ENCODE data around the gene THPO. TPM values are rescaled to one million over a fixed set of nuclear protein-coding genes. Genes with fewer than 3 reads are reported as not detected.
A peak's percentile ranks its signal among the peaks of the same experiment; 100 is the strongest.

Gene THPO
- polyA plus RNA-seq, 4 donors = 0.19 to 2.5 TPM; not detected in 2

DNA sequence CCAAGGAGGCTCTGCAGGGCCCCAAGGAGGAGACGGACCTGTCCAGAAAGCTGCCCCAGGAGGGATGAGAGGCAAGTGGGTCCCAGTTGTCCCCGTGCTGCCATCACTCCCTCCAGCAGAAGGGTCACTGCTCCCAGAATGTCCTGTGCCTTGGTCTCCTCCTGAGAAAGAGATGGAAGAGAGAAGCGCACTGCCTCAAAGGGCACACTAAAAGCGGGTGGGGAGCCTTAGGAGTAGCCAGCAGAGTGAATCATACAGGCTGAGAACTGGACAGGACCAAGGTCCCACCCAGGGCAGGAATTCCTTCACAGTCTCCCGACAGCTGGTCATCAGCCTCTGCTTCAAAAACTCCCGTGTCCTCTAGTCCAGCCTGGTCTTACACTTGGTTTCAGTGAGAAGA is 4.6 kb downstream of the THPO start:
- FAIRE-seq (no peak), DNase-seq (no peak)
- Histone ChIP-seq H3K4me1 (ENCODE audit: control insufficient read depth in 3 of 3, insufficient read depth in 2 of 3, low read depth in 1 of 3, low read length in 2 of 3) (peaks cover 0 to 16% (median 2%) of the 10 kb centered on the region in 3 donors), H3K4me3 (ENCODE audit: low read depth in 1 of 3, low read length in 3 of 3) (no peak overlapping the region), H3K36me3 (ENCODE audit: control insufficient read depth in 3 of 3, insufficient read depth in 2 of 3, low read depth in 1 of 3, low read length in 3 of 3) (peaks cover 2 to 8% (median 3%) of the 10 kb centered on the region in 3 donors), H3K9me3 (ENCODE audit: control insufficient read depth in 2 of 2, insufficient read depth in 1 of 2, low read depth in 1 of 2, low read length in 1 of 2) (no peaks in the 10 kb centered on the region), H3K27me3 (ENCODE audit: control insufficient read depth in 3 of 3, insufficient read depth in 3 of 3, low read length in 3 of 3) (peaks cover 5 to 10% (median 6%) of the 10 kb centered on the region in 3 donors), H3K27ac (ENCODE audit: low read depth in 1 of 3, low read length in 2 of 3) (no peak overlapping the region)
- 68 to 77% (median 70%) methylated on average over 6 of the region's 6 CpGs for WGBS, 3 donors

DNA sequence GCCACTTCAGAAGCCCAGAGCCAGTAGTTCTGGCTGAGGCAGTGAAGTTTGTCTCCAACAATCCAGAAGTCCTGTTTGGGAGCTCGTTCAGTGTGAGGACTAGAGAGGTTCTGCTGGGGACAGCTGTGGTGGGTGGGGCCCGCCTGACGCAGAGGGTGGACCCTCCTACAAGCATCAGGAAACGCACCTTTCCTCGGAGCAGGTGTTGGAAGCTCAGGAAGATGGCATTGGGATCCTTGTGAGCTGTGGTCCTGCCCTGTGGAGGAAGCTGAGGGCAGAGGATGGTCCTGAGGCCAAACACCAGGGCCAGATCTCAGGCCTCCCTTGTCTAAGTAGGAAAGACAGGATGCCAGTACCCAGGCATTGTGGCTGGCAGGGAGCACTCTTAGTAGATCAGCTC is 5.1 kb downstream of the THPO start:
- WGBS, 3 donors = 23 to 69% (median 43%) methylated on average over 5 of the region's 5 CpGs
- H3K27ac ChIP-seq (ENCODE audit: low read depth in 1 of 3, low read length in 2 of 3) = no peak overlapping the region
- no peak for DNase-seq
- H3K4me3 ChIP-seq (ENCODE audit: low read depth in 1 of 3, low read length in 3 of 3) = no peak overlapping the region
- H3K27me3 ChIP-seq (ENCODE audit: control insufficient read depth in 3 of 3, insufficient read depth in 3 of 3, low read length in 3 of 3) = peaks cover under 1 to 6% (median 2%) of the 10 kb centered on the region in 3 donors
- peaks cover 3 to 12% (median 5%) of the 10 kb centered on the region in 3 donors for H3K36me3 ChIP-seq (ENCODE audit: control insufficient read depth in 3 of 3, insufficient read depth in 2 of 3, low read depth in 1 of 3, low read length in 3 of 3)
- no peaks in the 10 kb centered on the region for H3K9me3 ChIP-seq (ENCODE audit: control insufficient read depth in 2 of 2, insufficient read depth in 1 of 2, low read depth in 1 of 2, low read length in 1 of 2)
- peaks cover 0 to 12% (median 2%) of the 10 kb centered on the region in 3 donors for H3K4me1 ChIP-seq (ENCODE audit: control insufficient read depth in 3 of 3, insufficient read depth in 2 of 3, low read depth in 1 of 3, low read length in 2 of 3)
- no peak for FAIRE-seq

DNA sequence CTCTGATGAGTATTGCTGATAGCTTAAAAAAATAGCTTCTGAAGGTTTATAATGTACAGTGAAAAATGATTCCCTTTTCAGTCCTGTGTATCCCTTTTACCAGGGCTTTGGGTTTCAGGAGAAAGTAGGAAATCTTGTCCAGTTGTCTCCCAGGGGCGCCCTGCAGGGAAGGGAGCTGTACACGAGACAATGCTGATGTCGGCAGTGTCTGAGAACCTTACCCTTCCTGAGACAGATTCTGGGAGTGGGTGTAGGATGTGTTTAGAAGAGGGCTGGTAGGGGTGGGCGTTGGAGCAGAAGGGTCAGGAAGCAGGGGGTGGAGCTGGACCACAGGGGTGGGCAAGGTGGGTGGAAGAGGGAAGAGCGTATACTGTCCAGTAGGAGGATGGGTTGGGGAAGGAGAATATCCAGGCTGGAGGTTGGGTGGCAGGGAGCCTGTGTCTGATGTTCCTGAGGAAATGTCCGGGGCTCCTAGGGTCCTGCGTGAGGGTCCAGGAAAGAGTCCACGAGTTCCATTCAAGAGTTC is 5.6 kb downstream of the THPO start:
- Histone ChIP-seq H3K9me3 (ENCODE audit: control insufficient read depth in 2 of 2, insufficient read depth in 1 of 2, low read depth in 1 of 2, low read length in 1 of 2) (no peaks in the 10 kb centered on the region), H3K27me3 (ENCODE audit: control insufficient read depth in 3 of 3, insufficient read depth in 3 of 3, low read length in 3 of 3) (peaks cover 0 to 2% (median under 1%) of the 10 kb centered on the region in 3 donors), H3K4me1 (ENCODE audit: control insufficient read depth in 3 of 3, insufficient read depth in 2 of 3, low read depth in 1 of 3, low read length in 2 of 3) (peaks cover 0 to 10% (median 2%) of the 10 kb centered on the region in 3 donors), H3K4me3 (ENCODE audit: low read depth in 1 of 3, low read length in 3 of 3) (no peak overlapping the region), H3K27ac (ENCODE audit: low read depth in 1 of 3, low read length in 2 of 3) (no peak overlapping the region), H3K36me3 (ENCODE audit: control insufficient read depth in 3 of 3, insufficient read depth in 2 of 3, low read depth in 1 of 3, low read length in 3 of 3) (peaks cover 3 to 16% (median 5%) of the 10 kb centered on the region in 3 donors)
- FAIRE-seq = no peak
- no peak for DNase-seq
- WGBS, 3 donors = 76 to 81% (median 78%) methylated on average over 8 of the region's 8 CpGs

DNA sequence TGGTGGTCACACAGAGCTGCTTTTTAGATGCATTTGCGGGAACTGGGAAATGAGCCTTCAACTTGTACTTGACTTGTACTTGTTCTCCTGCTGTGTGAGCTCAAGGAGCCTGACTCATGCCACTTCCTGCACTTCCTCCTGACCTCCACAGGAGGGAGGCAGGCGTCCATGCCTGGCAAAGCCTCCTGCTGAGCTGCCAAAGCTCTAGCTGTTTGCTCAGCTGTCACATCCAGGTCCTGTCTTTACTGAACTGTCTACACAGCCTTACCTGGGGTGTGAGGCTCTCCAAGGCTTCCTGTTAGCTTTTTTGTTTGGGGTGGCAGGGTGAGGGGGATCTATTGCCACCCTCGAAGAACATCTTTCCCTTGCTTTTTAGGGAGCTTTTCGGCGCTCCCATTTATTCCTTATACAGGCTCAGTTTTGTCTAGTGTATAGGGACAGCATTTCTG is 6.4 kb downstream of the THPO start:
- Histone ChIP-seq H3K9me3 (ENCODE audit: control insufficient read depth in 2 of 2, insufficient read depth in 1 of 2, low read depth in 1 of 2, low read length in 1 of 2) (no peaks in the 10 kb centered on the region), H3K4me3 (ENCODE audit: low read depth in 1 of 3, low read length in 3 of 3) (no peak overlapping the region), H3K4me1 (ENCODE audit: control insufficient read depth in 3 of 3, insufficient read depth in 2 of 3, low read depth in 1 of 3, low read length in 2 of 3) (peaks cover 0 to 14% (median 2%) of the 10 kb centered on the region in 3 donors), H3K36me3 (ENCODE audit: control insufficient read depth in 3 of 3, insufficient read depth in 2 of 3, low read depth in 1 of 3, low read length in 3 of 3) (peaks cover 5 to 19% (median 8%) of the 10 kb centered on the region in 3 donors), H3K27me3 (ENCODE audit: control insufficient read depth in 3 of 3, insufficient read depth in 3 of 3, low read length in 3 of 3) (peaks cover 0 to 2% (median 0%) of the 10 kb centered on the region in 3 donors), H3K27ac (ENCODE audit: low read depth in 1 of 3, low read length in 2 of 3) (no peak overlapping the region)
- FAIRE-seq = no peak
- peak; percentile 87 to 90 for DNase-seq
- WGBS, 3 donors = 34 to 47% (median 34%) methylated on average over 5 of the region's 5 CpGs

DNA sequence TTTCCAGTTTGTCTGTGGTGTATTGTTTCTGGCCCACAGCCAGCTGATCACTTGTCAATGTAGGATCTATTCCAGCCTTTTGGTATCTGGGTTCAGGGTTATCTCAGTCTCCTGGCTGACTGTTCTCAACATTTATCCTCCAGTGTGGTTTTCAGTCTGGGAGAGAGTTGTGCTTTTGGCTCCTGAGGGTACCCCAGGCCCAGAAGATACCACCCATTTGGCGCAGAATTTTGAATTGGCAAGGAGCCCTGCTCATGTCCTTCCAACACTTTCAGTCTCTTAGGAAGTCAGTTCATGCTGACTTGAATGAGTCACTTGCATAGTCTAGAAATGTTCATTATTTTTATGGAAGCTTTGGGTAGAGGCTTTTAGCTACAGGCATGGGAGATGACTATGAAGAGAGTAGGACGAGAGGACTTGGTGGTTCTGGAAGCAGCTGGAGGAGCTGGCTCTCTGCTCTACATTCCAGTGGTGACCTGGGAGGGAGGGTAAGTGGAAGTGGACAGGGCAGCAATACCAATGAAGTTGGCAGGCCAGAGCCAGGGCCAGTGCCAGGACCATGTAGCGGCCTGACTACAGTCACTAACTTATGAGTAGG is 9.3 kb downstream of the THPO start:
- Histone ChIP-seq H3K36me3 (ENCODE audit: control insufficient read depth in 3 of 3, insufficient read depth in 2 of 3, low read depth in 1 of 3, low read length in 3 of 3) (peaks cover 5 to 36% (median 12%) of the 10 kb centered on the region in 3 donors), H3K27ac (ENCODE audit: low read depth in 1 of 3, low read length in 2 of 3) (no peak overlapping the region), H3K27me3 (ENCODE audit: control insufficient read depth in 3 of 3, insufficient read depth in 3 of 3, low read length in 3 of 3) (no peaks in the 10 kb centered on the region), H3K9me3 (ENCODE audit: control insufficient read depth in 2 of 2, insufficient read depth in 1 of 2, low read depth in 1 of 2, low read length in 1 of 2) (no peaks in the 10 kb centered on the region), H3K4me3 (ENCODE audit: low read depth in 1 of 3, low read length in 3 of 3) (no peak overlapping the region), H3K4me1 (ENCODE audit: control insufficient read depth in 3 of 3, insufficient read depth in 2 of 3, low read depth in 1 of 3, low read length in 2 of 3) (peaks cover 0 to 34% (median 8%) of the 10 kb centered on the region in 3 donors)
- no peak for FAIRE-seq
- 77 to 91% (median 86%) methylated on average over 3 of the region's 3 CpGs for WGBS, 3 donors
- no peak for DNase-seq

DNA sequence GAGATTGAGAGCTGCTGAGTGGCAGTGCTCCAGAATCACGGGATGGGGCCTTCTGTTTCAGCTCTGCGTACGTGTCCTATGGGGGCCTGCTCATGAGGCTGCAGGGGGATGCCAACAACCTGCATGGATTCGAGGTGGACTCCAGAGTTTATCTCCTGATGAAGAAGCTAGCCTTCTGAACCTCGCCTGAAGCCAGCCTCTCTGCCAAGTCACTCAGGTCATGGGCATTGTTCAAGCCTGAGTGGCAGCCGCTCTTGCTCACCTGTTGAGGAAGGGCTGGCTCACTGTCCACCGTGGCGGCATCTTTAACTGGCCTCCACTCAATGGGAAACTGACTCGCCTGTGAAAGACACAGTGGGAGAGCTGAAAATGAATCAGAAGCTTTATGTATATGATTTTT is 9.9 kb downstream of the THPO start:
- 84 to 89% (median 84%) methylated on average over 9 of the region's 9 CpGs for WGBS, 3 donors
- Histone ChIP-seq H3K27me3 (ENCODE audit: control insufficient read depth in 3 of 3, insufficient read depth in 3 of 3, low read length in 3 of 3) (no peaks in the 10 kb centered on the region), H3K36me3 (ENCODE audit: control insufficient read depth in 3 of 3, insufficient read depth in 2 of 3, low read depth in 1 of 3, low read length in 3 of 3) (peaks cover 5 to 36% (median 12%) of the 10 kb centered on the region in 3 donors), H3K9me3 (ENCODE audit: control insufficient read depth in 2 of 2, insufficient read depth in 1 of 2, low read depth in 1 of 2, low read length in 1 of 2) (no peaks in the 10 kb centered on the region), H3K4me1 (ENCODE audit: control insufficient read depth in 3 of 3, insufficient read depth in 2 of 3, low read depth in 1 of 3, low read length in 2 of 3) (peaks cover 0 to 34% (median 8%) of the 10 kb centered on the region in 3 donors), H3K27ac (ENCODE audit: low read depth in 1 of 3, low read length in 2 of 3) (no peak overlapping the region), H3K4me3 (ENCODE audit: low read depth in 1 of 3, low read length in 3 of 3) (no peak overlapping the region)
- FAIRE-seq = no peak
- DNase-seq = no peak

DNA sequence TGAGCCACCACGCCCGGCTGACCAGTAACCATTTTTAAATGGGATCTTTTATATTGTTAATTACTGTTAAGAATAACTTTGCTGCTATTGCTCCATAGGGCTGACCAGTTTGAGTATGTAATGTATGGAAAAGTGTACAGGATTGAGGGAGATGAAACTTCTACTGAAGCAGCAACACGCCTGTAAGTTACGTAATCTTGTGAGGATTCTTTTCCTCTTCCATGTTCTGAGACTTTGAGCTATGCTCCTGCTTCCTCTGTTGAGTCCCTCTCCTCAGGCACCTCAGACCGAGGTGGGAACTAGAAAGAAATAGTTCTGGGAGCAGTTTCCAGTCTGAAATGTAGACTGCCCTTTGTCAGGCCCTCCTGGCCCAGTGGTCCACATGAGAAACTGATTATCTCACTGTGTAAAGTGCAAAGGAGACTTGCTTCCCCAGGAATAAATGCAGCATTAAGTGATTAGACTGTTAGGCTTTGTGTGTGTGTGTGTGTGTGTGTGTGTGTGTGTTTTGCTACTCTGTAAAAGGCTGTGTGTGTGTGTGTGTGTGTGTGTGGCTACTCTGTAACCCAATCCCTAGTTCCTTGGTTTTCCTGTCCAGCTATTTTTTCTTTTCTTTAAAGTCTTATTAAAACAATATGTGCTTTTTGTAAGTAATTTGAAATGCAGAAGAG is 11.3 kb downstream of the THPO start:
- H3K9me3 ChIP-seq (ENCODE audit: control insufficient read depth in 2 of 2, insufficient read depth in 1 of 2, low read depth in 1 of 2, low read length in 1 of 2) = no peaks in the 10 kb centered on the region
- 63 to 79% (median 73%) methylated on average over 5 of the region's 5 CpGs for WGBS, 3 donors
- no peaks in the 10 kb centered on the region for H3K27me3 ChIP-seq (ENCODE audit: control insufficient read depth in 3 of 3, insufficient read depth in 3 of 3, low read length in 3 of 3)
- peak overlapping the region in 1 of 3 donors; percentile 79 for H3K27ac ChIP-seq (ENCODE audit: low read depth in 1 of 3, low read length in 2 of 3)
- H3K36me3 ChIP-seq (ENCODE audit: control insufficient read depth in 3 of 3, insufficient read depth in 2 of 3, low read depth in 1 of 3, low read length in 3 of 3) = peaks cover 5 to 36% (median 12%) of the 10 kb centered on the region in 3 donors
- DNase-seq = peak; percentile 21 to 78
- no peak overlapping the region for H3K4me3 ChIP-seq (ENCODE audit: low read depth in 1 of 3, low read length in 3 of 3)
- peaks cover 0 to 31% (median 8%) of the 10 kb centered on the region in 3 donors for H3K4me1 ChIP-seq (ENCODE audit: control insufficient read depth in 3 of 3, insufficient read depth in 2 of 3, low read depth in 1 of 3, low read length in 2 of 3)
- FAIRE-seq = no peak

DNA sequence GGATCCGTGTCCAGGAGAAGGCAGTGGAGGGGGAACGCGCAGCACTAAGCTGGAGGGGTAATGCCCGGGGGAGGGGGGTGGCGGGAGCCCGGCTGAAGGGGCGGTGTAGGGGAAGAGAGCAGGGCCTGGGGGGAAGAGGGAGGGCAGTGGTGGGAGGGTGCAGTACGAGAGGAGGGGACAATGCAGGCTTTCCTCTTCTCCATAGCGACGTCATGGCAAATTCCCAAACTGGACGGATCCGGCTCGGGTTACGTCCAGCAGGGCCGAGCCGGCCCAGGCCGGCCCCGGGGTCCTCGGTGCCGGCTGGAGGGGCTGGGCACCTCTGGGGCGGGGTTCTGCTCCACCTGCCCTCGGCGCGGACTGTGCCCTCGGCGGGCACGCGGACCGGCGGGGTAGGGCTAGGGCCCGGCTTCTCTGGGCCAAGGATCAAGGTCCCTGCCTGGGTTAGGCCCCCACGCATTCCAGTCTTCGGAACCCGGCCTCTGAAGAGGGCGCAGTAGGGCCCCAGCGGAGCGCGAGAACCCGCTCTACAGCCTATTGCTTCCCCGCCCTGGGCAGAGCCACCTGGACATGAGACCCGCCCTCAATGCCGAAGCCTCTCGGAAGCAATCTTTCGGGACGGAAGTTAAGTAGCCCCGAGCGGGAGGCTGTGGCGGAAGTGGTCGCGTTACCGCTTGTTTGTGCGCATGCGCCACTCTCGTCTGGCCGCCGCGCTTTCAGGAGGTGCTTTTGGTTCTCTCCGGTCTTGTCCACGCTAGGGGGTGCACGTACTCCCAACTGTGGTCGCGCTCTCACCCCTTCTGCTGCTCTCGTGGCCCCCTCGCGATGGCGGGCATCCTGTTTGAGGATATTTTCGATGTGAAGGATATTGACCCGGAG is 15.1 kb downstream of the THPO start:
- FAIRE-seq = no peak
- Histone ChIP-seq H3K36me3 (ENCODE audit: control insufficient read depth in 3 of 3, insufficient read depth in 2 of 3, low read depth in 1 of 3, low read length in 3 of 3) (peaks cover 2 to 40% (median 6%) of the 10 kb centered on the region in 3 donors), H3K9me3 (ENCODE audit: control insufficient read depth in 2 of 2, insufficient read depth in 1 of 2, low read depth in 1 of 2, low read length in 1 of 2) (no peaks in the 10 kb centered on the region), H3K27me3 (ENCODE audit: control insufficient read depth in 3 of 3, insufficient read depth in 3 of 3, low read length in 3 of 3) (no peaks in the 10 kb centered on the region), H3K4me1 (ENCODE audit: control insufficient read depth in 3 of 3, insufficient read depth in 2 of 3, low read depth in 1 of 3, low read length in 2 of 3) (peaks cover 0 to 38% (median 6%) of the 10 kb centered on the region in 3 donors), H3K27ac (ENCODE audit: low read depth in 1 of 3, low read length in 2 of 3) (peak overlapping the region; percentile 94 to 100 (median 97)), H3K4me3 (ENCODE audit: low read depth in 1 of 3, low read length in 3 of 3) (peak overlapping the region; percentile 71 to 93 (median 88))
- DNase-seq = peak; percentile 99
- WGBS, 3 donors = 0% methylated on average over 51 to 68 of the region's 68 CpGs

All from small intestine (tissue), 7 donors.